NT2/D1 (cell line): Measurements from ENCODE around the gene STARD3.
"Not testable (repeated sequence)": the region's sequence is repeated elsewhere in the genome, so short reads cannot be mapped to it uniquely, and the experiment has no call there.

ENCODE experiments used
- SUZ12 ChIP-seq: IDR thresholded peaks from 2 replicates; pipeline ENCODE4 v1.6.1; 2011; ENCODE audit not compliant: insufficient read length, insufficient read depth; ENCODE audit errors: extremely low read depth
- ZNF274 ChIP-seq: IDR thresholded peaks from 2 replicates; pipeline ENCODE4 v1.6.1; 2011; ENCODE audit warnings: mild to moderate bottlenecking, low read depth, low read length

GRCh38 chr17:39590180-39590579 lies 46.8 kb upstream of the STARD3 start:
- not testable (repeated sequence) for TF ChIP-seq ZNF274, SUZ12
